GM12891 (cell line): Measurements from ENCODE around the gene ZNF592.

Source experiments
- DNase-seq: peaks from one replicate; pipeline ENCODE4 v3.0.0; 2011; ENCODE audit warnings: low spot score; ENCODE audit not compliant: insufficient read length
- FAIRE-seq: peaks from 2 replicates; lab custom pipeline; 2011; peaks lifted over from hg19 to GRCh38; lab: Jason Lieb, UNC
- PAX5 ChIP-seq: IDR thresholded peaks from 2 replicates; pipeline ENCODE4 v1.6.1; 2011; ENCODE audit warnings: low read length, moderate library complexity, mild to moderate bottlenecking; ENCODE audit not compliant: insufficient read depth, severe bottlenecking
- POLR2A ChIP-seq: IDR thresholded peaks from 2 replicates; pipeline ENCODE4 v1.6.1; 2011; ENCODE audit warnings: low read depth, low read length, control low read depth
- POLR2AphosphoS5 ChIP-seq: IDR thresholded peaks from 2 replicates; pipeline ENCODE4 v1.6.1; 2011; ENCODE audit warnings: low read depth, low read length, control low read depth
- POU2F2 ChIP-seq: IDR thresholded peaks from 2 replicates; pipeline ENCODE4 v1.6.1; 2011; ENCODE audit warnings: low read depth, mild to moderate bottlenecking, control low read depth, low read length, moderate library complexity
- SPI1 ChIP-seq: IDR thresholded peaks from 2 replicates; pipeline ENCODE4 v1.6.1; 2011; ENCODE audit warnings: low read depth, low read length, control low read depth
- TAF1 ChIP-seq: IDR thresholded peaks from 2 replicates; pipeline ENCODE4 v1.6.1; 2011; ENCODE audit warnings: low read depth, low read length, control low read depth

Gene ZNF592

GRCh38 chr15:84775867-84776449 lies 27.6 kb downstream of the ZNF592 start:
- TF ChIP-seq POLR2A (no peak), TAF1 (no peak), PAX5 (no peak), SPI1 (no peak)
- DNase-seq (no peak), FAIRE-seq (no peak)

- FAIRE-seq (no peak), DNase-seq (no peak)
- TF ChIP-seq SPI1: no peak
- TF ChIP-seq POU2F2: no peak
- no peak for TF ChIP-seq PAX5
These were observed 29.8 kb downstream of the ZNF592 start for GRCh38 chr15:84778194-84778593.

GRCh38 chr15:84780492-84780891 lies 32.1 kb downstream of the ZNF592 start:
- FAIRE-seq (no peak), DNase-seq (no peak)
- TF ChIP-seq PAX5: no peak
- no peak for TF ChIP-seq SPI1
- no peak for TF ChIP-seq POLR2A
- no peak for TF ChIP-seq TAF1
- TF ChIP-seq POU2F2: no peak
- TF ChIP-seq POLR2AphosphoS5: no peak

GRCh38 chr15:84781495-84781894 lies 33.1 kb downstream of the ZNF592 start:
- TF ChIP-seq SPI1 (no peak), POU2F2 (no peak), POLR2AphosphoS5 (no peak), PAX5 (no peak), TAF1 (no peak), POLR2A (no peak)
- FAIRE-seq: no peak

GRCh38 chr15:84782346-84782745 lies 34.0 kb downstream of the ZNF592 start:
- no peak for FAIRE-seq
- no peak for DNase-seq
- TF ChIP-seq POLR2AphosphoS5: no peak
- no peak for TF ChIP-seq SPI1
- no peak for TF ChIP-seq TAF1
- no peak for TF ChIP-seq PAX5
- TF ChIP-seq POU2F2: no peak
- TF ChIP-seq POLR2A: no peak

More at GRCh38 chr15:84781495-84781894, 33.1 kb downstream of the ZNF592 start:
- DNase-seq: no peak

GRCh38 chr15:84783493-84784251 lies 35.3 kb downstream of the ZNF592 start:
- DNase-seq (no peak), FAIRE-seq (no peak)

GRCh38 chr15:84784262-84784661 lies 35.9 kb downstream of the ZNF592 start:
- DNase-seq (no peak), FAIRE-seq (no peak)
- no peak for TF ChIP-seq PAX5
- TF ChIP-seq POLR2AphosphoS5: no peak
- no peak for TF ChIP-seq POLR2A
- TF ChIP-seq TAF1: no peak
- TF ChIP-seq POU2F2: no peak
- TF ChIP-seq SPI1: no peak

More at GRCh38 chr15:84783493-84784251, 35.3 kb downstream of the ZNF592 start:
- TF ChIP-seq POLR2A (no peak), PAX5 (no peak), POU2F2 (no peak), POLR2AphosphoS5 (no peak), TAF1 (no peak), SPI1 (no peak)

GRCh38 chr15:84785053-84785452 lies 36.7 kb downstream of the ZNF592 start:
- TF ChIP-seq PAX5 (no peak), SPI1 (no peak), TAF1 (no peak), POU2F2 (no peak), POLR2A (no peak), POLR2AphosphoS5 (no peak)
- DNase-seq: no peak
- no peak for FAIRE-seq

- no peak for DNase-seq
- TF ChIP-seq POU2F2: no peak
- TF ChIP-seq PAX5: no peak
- TF ChIP-seq POLR2A: no peak
- TF ChIP-seq POLR2AphosphoS5: no peak
- TF ChIP-seq TAF1: no peak
- no peak for TF ChIP-seq SPI1
- FAIRE-seq: no peak
These were observed 40.1 kb downstream of the ZNF592 start for GRCh38 chr15:84788500-84788899.
